ENCODE data around the gene TSHZ2.
"Not testable (repeated sequence)": the region's sequence is repeated elsewhere in the genome, so short reads cannot be mapped to it uniquely, and the experiment has no call there.

The TSHZ2 gene

DNA sequence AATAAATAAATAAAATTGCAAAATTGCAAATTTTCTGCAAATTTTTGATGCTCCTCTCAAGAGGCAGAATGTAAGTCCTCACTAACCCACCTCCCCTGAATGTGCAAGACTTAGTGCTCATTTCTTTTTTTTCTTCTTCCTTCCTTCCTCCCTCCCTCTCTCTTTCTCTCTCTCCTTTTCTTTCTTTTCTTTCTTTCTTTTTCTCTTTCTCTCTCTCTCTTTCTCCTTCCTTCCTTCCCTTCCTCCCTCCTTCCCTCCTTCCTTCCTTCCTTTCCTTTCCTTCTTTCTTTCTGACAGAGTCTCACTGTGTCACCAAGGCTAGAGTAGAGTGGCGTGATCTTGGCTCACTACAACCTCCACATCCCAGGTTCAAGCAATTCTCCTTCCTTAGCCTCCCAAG is 561.3 kb downstream of the TSHZ2 start:
- DNase-seq: no peak

DNA sequence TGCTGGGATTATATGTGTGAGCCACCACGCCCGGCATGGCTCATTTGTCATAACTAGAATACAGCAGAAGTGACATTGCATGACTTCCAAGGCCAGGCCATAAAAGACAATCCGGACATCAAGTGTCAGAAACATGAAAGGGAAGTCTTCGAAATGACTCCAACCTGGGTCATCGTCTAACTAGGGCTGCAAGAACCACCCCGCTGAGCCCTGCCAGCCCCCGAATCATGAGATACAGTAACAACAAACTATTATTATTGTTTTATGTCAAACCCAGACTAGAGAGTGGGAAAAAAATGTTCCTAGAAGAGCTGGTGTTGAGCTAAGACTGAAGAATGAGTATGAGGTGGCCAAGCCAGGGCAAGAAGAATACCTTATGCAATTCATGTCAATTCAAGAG is 561.9 kb downstream of the TSHZ2 start:
- no peak for DNase-seq

GRCh38 chr20:53535878-53536277 is 563.7 kb downstream of the TSHZ2 start:
- DNase-seq: no peak

- not testable (repeated sequence) for DNase-seq
Observed at GRCh38 chr20:53536382-53536781, 564.2 kb downstream of the TSHZ2 start.

GRCh38 chr20:53539516-53539915 is 567.4 kb downstream of the TSHZ2 start:
- no peak for DNase-seq

All from DMS79 (cell line).